ENCODE data around the gene COPA. TPM values are rescaled to one million over a fixed set of nuclear protein-coding genes. Genes with fewer than 3 reads are reported as not detected.

The COPA gene
- total RNA-seq, 1 donor from 2014 or later, result 142 TPM

DNA sequence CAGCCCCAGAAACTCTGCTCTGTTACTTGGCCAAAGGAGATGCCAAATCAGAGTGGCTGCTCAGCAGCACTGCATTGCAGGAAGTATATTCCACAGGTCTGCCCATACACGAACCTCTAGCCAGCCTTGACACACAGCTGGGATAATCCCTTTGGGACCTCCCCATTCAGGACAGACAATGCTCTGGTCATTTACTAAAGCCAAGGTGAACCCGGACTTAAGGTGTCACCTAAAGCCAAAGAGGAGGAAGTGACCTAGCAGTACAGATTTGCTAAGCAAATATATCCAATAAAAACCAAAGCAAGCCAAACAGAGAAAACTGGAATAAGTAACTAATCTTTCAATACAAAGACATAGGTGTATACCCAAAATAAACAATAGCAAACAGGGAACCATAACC, 27.7 kb downstream of the COPA start:
- Histone ChIP-seq H3K27me3 (no peaks in the 10 kb centered on the region), H3K36me3 (peaks cover 97% of the 10 kb centered on the region), H3K9me3 (no peaks in the 10 kb centered on the region), H3K4me3 (no peak overlapping the region), H3K4me1 (no peaks in the 10 kb centered on the region), H3K27ac (no peak overlapping the region)
- no peak for ATAC-seq
- TF ChIP-seq, protein P1, sequence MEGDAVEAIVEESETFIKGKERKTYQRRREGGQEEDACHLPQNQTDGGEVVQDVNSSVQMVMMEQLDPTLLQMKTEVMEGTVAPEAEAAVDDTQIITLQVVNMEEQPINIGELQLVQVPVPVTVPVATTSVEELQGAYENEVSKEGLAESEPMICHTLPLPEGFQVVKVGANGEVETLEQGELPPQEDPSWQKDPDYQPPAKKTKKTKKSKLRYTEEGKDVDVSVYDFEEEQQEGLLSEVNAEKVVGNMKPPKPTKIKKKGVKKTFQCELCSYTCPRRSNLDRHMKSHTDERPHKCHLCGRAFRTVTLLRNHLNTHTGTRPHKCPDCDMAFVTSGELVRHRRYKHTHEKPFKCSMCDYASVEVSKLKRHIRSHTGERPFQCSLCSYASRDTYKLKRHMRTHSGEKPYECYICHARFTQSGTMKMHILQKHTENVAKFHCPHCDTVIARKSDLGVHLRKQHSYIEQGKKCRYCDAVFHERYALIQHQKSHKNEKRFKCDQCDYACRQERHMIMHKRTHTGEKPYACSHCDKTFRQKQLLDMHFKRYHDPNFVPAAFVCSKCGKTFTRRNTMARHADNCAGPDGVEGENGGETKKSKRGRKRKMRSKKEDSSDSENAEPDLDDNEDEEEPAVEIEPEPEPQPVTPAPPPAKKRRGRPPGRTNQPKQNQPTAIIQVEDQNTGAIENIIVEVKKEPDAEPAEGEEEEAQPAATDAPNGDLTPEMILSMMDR (IDR thresholded peaks at IDR 0.05), result no peak
- intact Hi-C loops (cut with DNase I), result no loop called here
- no peak for DNase-seq

DNA sequence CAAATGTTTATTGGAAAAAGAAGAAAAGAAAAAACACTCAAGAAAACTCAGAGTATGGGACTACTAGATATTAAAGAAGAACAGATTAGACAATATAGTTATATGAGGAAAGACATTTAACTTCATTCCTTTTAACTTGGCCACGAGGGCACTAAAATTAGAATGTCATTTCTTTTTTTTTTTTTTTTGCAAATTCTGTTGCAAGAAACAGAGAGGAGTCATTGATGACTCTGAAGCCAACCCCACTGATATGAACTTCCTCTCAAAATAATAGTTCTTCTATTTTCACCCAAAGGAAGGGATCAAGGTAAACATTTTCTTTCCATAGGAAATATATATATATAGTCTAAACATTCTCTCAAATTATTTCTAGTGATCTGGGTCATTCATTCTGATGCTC, 33.5 kb downstream of the COPA start:
- H3K27me3 ChIP-seq, result no peaks in the 10 kb centered on the region
- H3K27ac ChIP-seq, result no peak overlapping the region
- H3K9me3 ChIP-seq, result no peaks in the 10 kb centered on the region
- TF ChIP-seq, protein P1 (IDR thresholded peaks at IDR 0.05), result no peak
- H3K36me3 ChIP-seq, result peaks cover 100% of the 10 kb centered on the region
- no peak for ATAC-seq
- no peaks in the 10 kb centered on the region for H3K4me1 ChIP-seq
- no peak overlapping the region for H3K4me3 ChIP-seq
- no peak for DNase-seq
- intact Hi-C loops (cut with DNase I), result no loop called here

- TF ChIP-seq, protein P1 (IDR thresholded peaks at IDR 0.05), result no peak
- Histone ChIP-seq H3K4me3 (no peak overlapping the region), H3K36me3 (peaks cover 100% of the 10 kb centered on the region), H3K27ac (no peak overlapping the region), H3K27me3 (no peaks in the 10 kb centered on the region), H3K9me3 (no peaks in the 10 kb centered on the region), H3K4me1 (no peaks in the 10 kb centered on the region)
- DNase-seq, result no peak
- intact Hi-C loops (cut with DNase I), result no loop called here
- no peak for ATAC-seq
Observed at GRCh38 chr1:160309185-160309557, 33.9 kb downstream of the COPA start.

DNA sequence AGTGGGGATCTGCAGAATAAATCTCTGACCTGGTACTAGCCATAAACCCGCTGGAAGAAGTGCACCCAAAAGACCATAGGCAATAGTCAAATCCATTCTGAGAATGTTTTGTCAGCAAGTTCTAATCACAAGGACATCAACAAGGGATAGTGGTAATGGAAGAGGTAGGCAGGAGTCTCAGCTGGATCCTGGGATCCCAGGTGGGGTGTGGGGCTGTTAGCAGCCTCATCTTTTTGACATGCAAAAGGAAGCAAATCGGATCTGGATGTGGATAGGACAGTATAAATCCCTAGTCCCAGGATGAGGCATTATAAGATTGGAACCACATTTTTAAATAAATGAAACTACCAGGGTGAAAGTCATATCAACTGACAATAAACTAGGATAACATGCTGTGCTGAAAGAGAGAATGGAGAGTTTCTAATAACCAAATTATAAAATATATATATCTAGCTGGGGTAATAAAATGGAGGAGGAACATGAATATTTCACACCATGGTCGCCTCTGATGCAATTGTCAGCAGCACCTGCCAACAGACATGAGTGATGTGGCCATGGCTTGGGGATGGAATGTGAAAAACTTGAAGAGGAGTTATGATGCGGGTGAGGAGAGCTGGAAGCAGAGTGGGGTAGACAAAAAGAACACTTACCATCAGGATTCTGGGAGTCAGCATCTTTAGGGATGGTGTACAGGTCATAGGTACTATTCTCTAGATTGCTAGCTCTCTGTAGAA, 34.4 kb downstream of the COPA start:
- H3K9me3 ChIP-seq, result no peaks in the 10 kb centered on the region
- H3K4me1 ChIP-seq, result no peaks in the 10 kb centered on the region
- TF ChIP-seq, protein P1 (IDR thresholded peaks at IDR 0.05), result no peak
- ATAC-seq, result no peak
- no peaks in the 10 kb centered on the region for H3K27me3 ChIP-seq
- DNase-seq, result no peak
- intact Hi-C loops (cut with DNase I), result no loop called here
- no peak overlapping the region for H3K4me3 ChIP-seq
- no peak overlapping the region for H3K27ac ChIP-seq
- H3K36me3 ChIP-seq, result peaks cover 100% of the 10 kb centered on the region

GRCh38 chr1:160307118-160307791, 35.8 kb downstream of the COPA start:
- Histone ChIP-seq H3K9me3 (no peaks in the 10 kb centered on the region), H3K27me3 (no peaks in the 10 kb centered on the region), H3K27ac (no peak overlapping the region), H3K36me3 (peaks cover 100% of the 10 kb centered on the region), H3K4me3 (no peak overlapping the region), H3K4me1 (no peaks in the 10 kb centered on the region)
- DNase-seq, result no peak
- TF ChIP-seq, protein P1 (IDR thresholded peaks at IDR 0.05), result no peak
- intact Hi-C loops (cut with DNase I), result no loop called here
- no peak for ATAC-seq
